ENCODE data around the gene CHM. TPM values are rescaled to one million over a fixed set of nuclear protein-coding genes. Genes with fewer than 3 reads are reported as not detected.
"Not testable (repeated sequence)": the region's sequence is repeated elsewhere in the genome, so short reads cannot be mapped to it uniquely, and the experiment has no call there.

The CHM gene
- total and polyA plus RNA-seq, 10 of the 15 experiments (the other 5 are each of a cell fraction or from before 2014, with no cell fraction given) = 4.8 to 19.0 (median 8.0) TPM

DNA sequence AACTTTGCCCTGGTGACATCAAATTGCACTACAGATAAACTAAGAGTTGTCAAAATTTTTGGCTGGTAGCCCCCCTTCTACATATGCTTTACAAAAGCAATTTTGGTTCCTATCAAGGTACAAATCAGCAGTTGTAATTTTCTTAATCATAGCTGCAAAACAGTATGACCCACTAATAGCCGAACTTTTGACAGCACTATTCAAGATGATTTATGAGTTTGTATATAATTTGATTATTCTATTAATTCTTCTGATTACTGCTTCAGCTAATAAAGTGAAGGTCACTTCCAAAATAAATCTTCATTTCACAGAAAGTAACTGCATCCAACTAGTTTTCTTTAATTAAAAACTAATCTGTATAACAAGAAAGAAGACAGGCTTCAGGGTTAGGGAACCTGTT, 119.6 kb downstream of the CHM start:
- DNase-seq (ENCODE audit: low read depth, low spot score) (no peak), FAIRE-seq (no peak), ATAC-seq (no peak)
- POLR2A ChIA-PET = no interaction called here
- Histone ChIP-seq H3K4me1 (ENCODE audit: control insufficient read depth, insufficient read depth, low read length) (no peaks in the 10 kb centered on the region), H3K27me3 (replicated peaks in 1 of 2; ENCODE audit: control insufficient read depth in 2 of 2, insufficient read depth in 2 of 2, low read length in 1 of 2) (no peaks in the 10 kb centered on the region), H2AFZ (ENCODE audit: control insufficient read depth, low read depth, low read length) (no peak overlapping the region), H3K36me3 (ENCODE audit: control insufficient read depth in 2 of 2, insufficient read depth in 2 of 2, low read length in 1 of 2) (no peaks in the 10 kb centered on the region), H3K4me3 (no peak overlapping the region), H3K9ac (ENCODE audit: control insufficient read depth, insufficient read depth, low read length) (no peak overlapping the region), H4K20me1 (ENCODE audit: control insufficient read depth, insufficient read depth) (no peaks in the 10 kb centered on the region), H3K4me2 (ENCODE audit: control insufficient read depth, insufficient read depth) (no peak overlapping the region), H3K79me2 (ENCODE audit: control insufficient read depth, insufficient read depth, low read length) (no peaks in the 10 kb centered on the region), H3K9me3 (replicated peaks; ENCODE audit: control insufficient read depth, insufficient read depth, low read length) (no peaks in the 10 kb centered on the region), H3K27ac (ENCODE audit: control insufficient read depth, insufficient read depth) (no peak overlapping the region)
- intact Hi-C loops (cut with micrococcal nuclease; ENCODE audit: unreplicated experiment) (no loop called here), in situ Hi-C loops (cut with MboI) (loop anchor here (10.0 kb wide), 1 partner anchor 57 kb away; no protein-coding TSS in a partner anchor)
- SMC1A ChIA-PET (ENCODE audit: uncharacterized antibody, unreplicated experiment) = no interaction called here
- CTCF ChIA-PET = no interaction called here
- no TSS peak for BruUV-seq (replicated peaks)
- WGBS (ENCODE audit: insufficient coverage, insufficient replicate concordance, low lambda C conversion rate, missing lambda C conversion rate) = 85% methylated on average over 1 of the region's 1 CpG
- RAD21 ChIA-PET (ENCODE audit: unreplicated experiment) = no interaction called here
- TF ChIP-seq NFIC (IDR thresholded peaks at IDR 0.05; ENCODE audit: low read depth, low read length) = no peak
- TF ChIP-seq IRF5 (IDR thresholded peaks at IDR 0.05; ENCODE audit: borderline replicate concordance) = no peak
- TF ChIP-seq CBX3 (IDR thresholded peaks at IDR 0.05; ENCODE audit: borderline replicate concordance, low read depth) = no peak
- no peak for TF ChIP-seq BRCA1 (IDR thresholded peaks at IDR 0.05; ENCODE audit: low read depth, low read length)

DNA sequence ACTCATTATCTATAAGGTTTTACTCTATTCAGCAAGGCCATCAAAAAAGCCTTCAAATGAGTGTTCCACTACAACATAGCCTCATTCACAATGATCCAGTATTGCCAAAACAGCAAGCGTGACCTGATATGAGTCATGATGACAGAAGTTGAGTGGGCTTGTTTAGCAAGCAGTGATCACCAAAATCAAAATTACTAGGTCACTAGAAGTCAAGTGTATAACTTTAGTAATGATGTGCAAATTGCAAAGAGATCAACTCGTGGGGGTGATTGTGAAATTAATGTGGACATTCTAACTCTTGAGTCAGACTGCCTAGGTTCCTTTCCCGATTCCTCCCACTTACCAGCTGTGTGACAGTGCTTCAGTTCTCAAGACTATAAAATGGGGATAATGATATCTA, 124.5 kb downstream of the CHM start:
- H3K4me2 ChIP-seq (ENCODE audit: control insufficient read depth, insufficient read depth) = no peak overlapping the region
- ChIA-PET CTCF (no interaction called here), POLR2A (no interaction called here), SMC1A (ENCODE audit: uncharacterized antibody, unreplicated experiment) (no interaction called here), RAD21 (ENCODE audit: unreplicated experiment) (no interaction called here)
- H3K9ac ChIP-seq (ENCODE audit: control insufficient read depth, insufficient read depth, low read length) = no peak overlapping the region
- intact Hi-C loops (cut with micrococcal nuclease; ENCODE audit: unreplicated experiment) (no loop called here), in situ Hi-C loops (cut with MboI) (loop anchor here (10.0 kb wide), 1 partner anchor 62 kb away; no protein-coding TSS in a partner anchor)
- no peaks in the 10 kb centered on the region for H4K20me1 ChIP-seq (ENCODE audit: control insufficient read depth, insufficient read depth)
- no peaks in the 10 kb centered on the region; the same call in 2 of the 3 replicates for H3K9me3 ChIP-seq (replicated peaks; ENCODE audit: control insufficient read depth, insufficient read depth, low read length)
- no peaks in the 10 kb centered on the region for H3K79me2 ChIP-seq (ENCODE audit: control insufficient read depth, insufficient read depth, low read length)
- BruUV-seq (replicated peaks) = no TSS peak
- DNase-seq (ENCODE audit: low read depth, low spot score) (no peak), FAIRE-seq (no peak), ATAC-seq (no peak)
- no peaks in the 10 kb centered on the region for H3K36me3 ChIP-seq (ENCODE audit: control insufficient read depth in 2 of 2, insufficient read depth in 2 of 2, low read length in 1 of 2)
- WGBS (ENCODE audit: insufficient coverage, insufficient replicate concordance, low lambda C conversion rate, missing lambda C conversion rate) = 59% methylated on average over 3 of the region's 3 CpGs
- no peaks in the 10 kb centered on the region for H3K27me3 ChIP-seq (replicated peaks in 1 of 2; ENCODE audit: control insufficient read depth in 2 of 2, insufficient read depth in 2 of 2, low read length in 1 of 2)
- H2AFZ ChIP-seq (ENCODE audit: control insufficient read depth, low read depth, low read length) = no peak overlapping the region
- peak; percentile 83 for TF ChIP-seq BCL3 (IDR thresholded peaks at IDR 0.05; ENCODE audit: borderline replicate concordance, insufficient read depth, low read depth, low read length, poor library complexity, severe bottlenecking)
- TF ChIP-seq SP1 (IDR thresholded peaks at IDR 0.05; ENCODE audit: low read depth, low read length) = no peak
- H3K4me3 ChIP-seq = no peak overlapping the region
- H3K4me1 ChIP-seq (ENCODE audit: control insufficient read depth, insufficient read depth, low read length) = no peaks in the 10 kb centered on the region
- no peak overlapping the region for H3K27ac ChIP-seq (ENCODE audit: control insufficient read depth, insufficient read depth)

GRCh38 chrX:85916656-85917280, 130.6 kb downstream of the CHM start:
- BruUV-seq (replicated peaks); H3K9ac ChIP-seq (ENCODE audit: control insufficient read depth, insufficient read depth, low read length); DNase-seq (ENCODE audit: low read depth, low spot score); H4K20me1 ChIP-seq (ENCODE audit: control insufficient read depth, insufficient read depth); H2AFZ ChIP-seq (ENCODE audit: control insufficient read depth, low read depth, low read length); RAD21 ChIA-PET (ENCODE audit: unreplicated experiment); intact Hi-C loops (cut with micrococcal nuclease; ENCODE audit: unreplicated experiment); H3K27me3 ChIP-seq (replicated peaks in 1 of 2; ENCODE audit: control insufficient read depth in 2 of 2, insufficient read depth in 2 of 2, low read length in 1 of 2); CTCF ChIA-PET; H3K4me3 ChIP-seq; FAIRE-seq; POLR2A ChIA-PET; H3K27ac ChIP-seq (ENCODE audit: control insufficient read depth, insufficient read depth); H3K4me1 ChIP-seq (ENCODE audit: control insufficient read depth, insufficient read depth, low read length); H3K4me2 ChIP-seq (ENCODE audit: control insufficient read depth, insufficient read depth); H3K79me2 ChIP-seq (ENCODE audit: control insufficient read depth, insufficient read depth, low read length); ATAC-seq; H3K9me3 ChIP-seq (replicated peaks; ENCODE audit: control insufficient read depth, insufficient read depth, low read length); in situ Hi-C loops (cut with MboI); H3K36me3 ChIP-seq (ENCODE audit: control insufficient read depth in 2 of 2, insufficient read depth in 2 of 2, low read length in 1 of 2): not testable (repeated sequence)
- WGBS (ENCODE audit: insufficient coverage, insufficient replicate concordance, low lambda C conversion rate, missing lambda C conversion rate) = 50% methylated on average over 2 of the region's 2 CpGs
- SMC1A ChIA-PET (ENCODE audit: uncharacterized antibody, unreplicated experiment) = interaction anchor here (0.9 kb wide), 1 partner anchor 14 kb away, joined by 3 read pairs; no protein-coding TSS in a partner anchor
